H9 (cell line): ENCODE results near the gene FAM8A1. TPM values are rescaled to one million over a fixed set of nuclear protein-coding genes. Genes with fewer than 3 reads are reported as not detected.

ENCODE experiments used
- DNase-seq: peaks from one replicate; pipeline ENCODE4 v3.0.0-alpha.2; 2017
- H2AFZ ChIP-seq: one replicate; pipeline ENCODE4 v1.6.1; 2013; ENCODE audit warnings: mild to moderate bottlenecking, low read length, control low read depth, moderate library complexity
- H2AK5ac ChIP-seq: 2 replicates; pipeline ENCODE4 v1.6.1; 2013; ENCODE audit warnings: low read length, control low read depth, mixed read lengths; ENCODE audit not compliant: insufficient read length
- H2BK120ac ChIP-seq: one replicate; pipeline ENCODE4 v1.6.1; 2013; ENCODE audit warnings: low read depth, mild to moderate bottlenecking, low read length, control low read depth, inconsistent platforms; ENCODE audit not compliant: poor library complexity, severe bottlenecking
- H2BK12ac ChIP-seq: 2 replicates; pipeline ENCODE4 v1.6.1; 2013; ENCODE audit warnings: low read length, control low read depth, mixed read lengths, low read depth; ENCODE audit not compliant: insufficient read length
- H2BK15ac ChIP-seq: 2 replicates; pipeline ENCODE4 v1.6.1; 2013; ENCODE audit warnings: low read depth, low read length, control low read depth
- H2BK20ac ChIP-seq: one replicate; pipeline ENCODE4 v1.6.1; 2013; ENCODE audit warnings: low read depth, mild to moderate bottlenecking, low read length, control low read depth, inconsistent platforms; ENCODE audit not compliant: poor library complexity, severe bottlenecking
- H2BK5ac ChIP-seq: 2 replicates; pipeline ENCODE4 v1.6.1; 2013; ENCODE audit warnings: low read length, control low read depth, mixed read lengths; ENCODE audit not compliant: insufficient read length
- H3K14ac ChIP-seq: 2 replicates; pipeline ENCODE4 v1.6.1; 2013; ENCODE audit warnings: low read length, control low read depth; ENCODE audit not compliant: insufficient read depth
- H3K18ac ChIP-seq: 2 replicates; pipeline ENCODE4 v1.6.1; 2013; ENCODE audit warnings: low read depth, mild to moderate bottlenecking, mixed read lengths, low read length, control low read depth; ENCODE audit not compliant: insufficient read length
- H3K23ac ChIP-seq: 2 replicates; pipeline ENCODE4 v1.6.1; 2013; ENCODE audit warnings: low read length, control low read depth, mixed read lengths, low read depth; ENCODE audit not compliant: insufficient read length
- H3K23me2 ChIP-seq: 2 replicates; pipeline ENCODE4 v1.6.1; 2013; ENCODE audit warnings: low read depth, mild to moderate bottlenecking, mixed read lengths, low read length, control low read depth; ENCODE audit not compliant: insufficient read length, poor library complexity, severe bottlenecking
- H3K27ac ChIP-seq: 2 replicates; pipeline ENCODE4 v1.5.1; 2013; ENCODE audit warnings: low read length, control low read depth, mixed read lengths, low read depth; ENCODE audit not compliant: insufficient read length
- H3K27me3 ChIP-seq: 2 replicates; pipeline ENCODE4 v1.6.1; 2013; ENCODE audit warnings: low read length, control low read depth, inconsistent platforms; ENCODE audit not compliant: insufficient read depth
- H3K4ac ChIP-seq: 2 replicates; pipeline ENCODE4 v1.6.1; 2013; ENCODE audit warnings: low read depth, mild to moderate bottlenecking, control low read depth, inconsistent platforms, low read length, moderate library complexity
- H3K4me1 ChIP-seq: 2 replicates; pipeline ENCODE4 v1.6.1; 2013; ENCODE audit warnings: low read length, control low read depth, inconsistent platforms; ENCODE audit not compliant: insufficient read depth
- H3K4me2 ChIP-seq: 2 replicates; pipeline ENCODE4 v1.6.1; 2013; ENCODE audit warnings: low read length, control low read depth, mixed read lengths; ENCODE audit not compliant: insufficient read length, insufficient read depth
- H3K56ac ChIP-seq: 2 replicates; pipeline ENCODE4 v1.6.1; 2013; ENCODE audit warnings: low read depth, mild to moderate bottlenecking, mixed read lengths, low read length, control low read depth; ENCODE audit not compliant: insufficient read length
- H3K79me1 ChIP-seq: 2 replicates; pipeline ENCODE4 v1.6.1; 2013; ENCODE audit warnings: low read depth, mild to moderate bottlenecking, moderate library complexity, low read length, control low read depth, inconsistent platforms; ENCODE audit not compliant: insufficient read depth, poor library complexity, severe bottlenecking
- H3K79me2 ChIP-seq: 2 replicates; pipeline ENCODE4 v1.6.1; 2013; ENCODE audit warnings: low read length, control low read depth, inconsistent platforms; ENCODE audit not compliant: insufficient read depth
- H3K9ac ChIP-seq: 2 replicates; pipeline ENCODE4 v1.6.1; 2013; ENCODE audit warnings: low read length, control low read depth, mixed read lengths; ENCODE audit not compliant: insufficient read length; ENCODE audit errors: extremely low read depth
- H3K9me3 ChIP-seq: one replicate; pipeline ENCODE4 v1.6.1; 2013; ENCODE audit warnings: low read depth, low read length, inconsistent platforms; ENCODE audit not compliant: control insufficient read depth
- H3T11ph ChIP-seq: one replicate; pipeline ENCODE4 v1.6.1; 2013; ENCODE audit warnings: mild to moderate bottlenecking, low read length, control low read depth, inconsistent platforms
- H4K20me1 ChIP-seq: one replicate; pipeline ENCODE4 v1.6.1; 2013; ENCODE audit not compliant: control insufficient read depth, insufficient read length, insufficient read depth
- H4K5ac ChIP-seq: 2 replicates; pipeline ENCODE4 v1.6.1; 2013; ENCODE audit warnings: low read depth, mild to moderate bottlenecking, mixed read lengths, low read length, control low read depth; ENCODE audit not compliant: insufficient read length
- H4K8ac ChIP-seq: replicated peaks from 2 replicates; pipeline ENCODE4 v1.6.1; 2013; ENCODE audit warnings: low read length, control low read depth, mixed read lengths, low read depth; ENCODE audit not compliant: insufficient read length
- H4K91ac ChIP-seq: 2 replicates; pipeline ENCODE4 v1.6.1; 2013; ENCODE audit warnings: low read depth, mild to moderate bottlenecking, moderate library complexity, mixed read lengths, low read length, control low read depth; ENCODE audit not compliant: insufficient read length
- H3K27ac Mint-ChIP-seq, 3 experiments: 2 replicates in 2 of 3; 3 replicates in 1 of 3; pipeline ENCODE4 v1.8.0; 2020 to 2021; ENCODE audit warnings: mixed read lengths in 3 of 3, mild to moderate bottlenecking in 1 of 3, moderate library complexity in 1 of 3
- H3K27me3 Mint-ChIP-seq: 2 replicates; pipeline ENCODE4 v1.8.0; 2021; ENCODE audit warnings: low read depth, mild to moderate bottlenecking, moderate library complexity, mixed read lengths
- H3K36me3 Mint-ChIP-seq, 3 experiments: 2 replicates in 2 of 3; 3 replicates in 1 of 3; pipeline ENCODE4 v1.8.0; 2020 to 2021; ENCODE audit warnings: low read depth in 3 of 3, mixed read lengths in 3 of 3; ENCODE audit not compliant: insufficient read depth in 1 of 3
- H3K4me1 Mint-ChIP-seq, 2 experiments: 2 replicates each; pipeline ENCODE4 v1.8.0; 2020; ENCODE audit warnings: mixed read lengths in 2 of 2
- H3K4me3 Mint-ChIP-seq, 2 experiments: 2 replicates in 1 of 2; 3 replicates in 1 of 2; pipeline ENCODE4 v1.8.0; 2020 to 2021; ENCODE audit warnings: mild to moderate bottlenecking in 2 of 2, mixed read lengths in 2 of 2, moderate library complexity in 1 of 2
- H3K9me3 Mint-ChIP-seq, 2 experiments: 2 replicates in 1 of 2; 3 replicates in 1 of 2; pipeline ENCODE4 v1.8.0; 2020; ENCODE audit warnings: mild to moderate bottlenecking in 2 of 2, mixed read lengths in 2 of 2, moderate library complexity in 1 of 2
- WGBS: extraction: QIAGEN DNeasy Blood & Tissue Kit; methylation state at CpG from one replicate; pipeline ENCODE4 v1.1.7; 2013; ENCODE audit warnings: missing lambda C conversion rate, low lambda C conversion rate, mixed read lengths; ENCODE audit not compliant: insufficient read length; ENCODE audit errors: extremely low coverage; 5-methylcytosine and 5-hydroxymethylcytosine counted together
- total RNA-seq: library from RNA; stranded (reverse); gene quantifications from 2 replicates; pipeline ENCODE4 v1.2.1, GENCODE V29; 2021
- TF ChIP-seq, protein P1 (sequence below): fragments of 200-600 bp; sonication (generic); conservative IDR thresholded peaks from 3 replicates; pipeline ENCODE4 v1.8.0; 2021; ENCODE audit warnings: antibody characterized with exemption, mild to moderate bottlenecking

The FAM8A1 gene
- total RNA-seq, 1 experiment from 2014 or later: 11.0 TPM

GRCh38 chr6:17601386-17601703, 1.2 kb downstream of the FAM8A1 start:
- Histone ChIP-seq H3K27me3 (no peaks in the 10 kb centered on the region), H2BK12ac (no peak overlapping the region), H4K20me1 (no peaks in the 10 kb centered on the region), H2BK15ac (no peak overlapping the region), H3K18ac (no peak overlapping the region), H3T11ph (no peak overlapping the region), H2AK5ac (no peak overlapping the region), H3K27ac (no peak overlapping the region), H3K23me2 (peaks cover 6% of the 10 kb centered on the region), H2BK5ac (no peak overlapping the region), H3K9ac (peak overlapping the region; percentile 46), H2BK120ac (no peak overlapping the region), H3K79me1 (no peaks in the 10 kb centered on the region), H3K4me1 (no peaks in the 10 kb centered on the region), H3K56ac (no peak overlapping the region), H4K5ac (no peak overlapping the region), H4K8ac (no peak overlapping the region), H2BK20ac (no peak overlapping the region), H3K79me2 (no peaks in the 10 kb centered on the region), H3K4ac (no peak overlapping the region), H3K4me2 (peak overlapping the region; percentile 54), H3K9me3 (no peaks in the 10 kb centered on the region), H4K91ac (no peak overlapping the region), H3K23ac (no peak overlapping the region), H2AFZ (no peak overlapping the region), H3K14ac (no peak overlapping the region)
- no peak for DNase-seq
- WGBS: no CpG with 5 or more reads among the region's 5 CpGs
- Mint-ChIP-seq H3K27me3 (no peaks in the 10 kb centered on the region), H3K27ac (no peak overlapping the region), H3K4me1 (peaks cover 10 to 17% of the 10 kb centered on the region in 2 experiments), H3K9me3 (no peaks in the 10 kb centered on the region; a peak in 1 of 5 replicates), H3K36me3 (peaks cover 5 to 14% (median 7%) of the 10 kb centered on the region in 3 experiments; a peak in 6 of 7 replicates), H3K4me3 (peak overlapping the region; percentile 84 to 86)
- TF ChIP-seq, protein P1, sequence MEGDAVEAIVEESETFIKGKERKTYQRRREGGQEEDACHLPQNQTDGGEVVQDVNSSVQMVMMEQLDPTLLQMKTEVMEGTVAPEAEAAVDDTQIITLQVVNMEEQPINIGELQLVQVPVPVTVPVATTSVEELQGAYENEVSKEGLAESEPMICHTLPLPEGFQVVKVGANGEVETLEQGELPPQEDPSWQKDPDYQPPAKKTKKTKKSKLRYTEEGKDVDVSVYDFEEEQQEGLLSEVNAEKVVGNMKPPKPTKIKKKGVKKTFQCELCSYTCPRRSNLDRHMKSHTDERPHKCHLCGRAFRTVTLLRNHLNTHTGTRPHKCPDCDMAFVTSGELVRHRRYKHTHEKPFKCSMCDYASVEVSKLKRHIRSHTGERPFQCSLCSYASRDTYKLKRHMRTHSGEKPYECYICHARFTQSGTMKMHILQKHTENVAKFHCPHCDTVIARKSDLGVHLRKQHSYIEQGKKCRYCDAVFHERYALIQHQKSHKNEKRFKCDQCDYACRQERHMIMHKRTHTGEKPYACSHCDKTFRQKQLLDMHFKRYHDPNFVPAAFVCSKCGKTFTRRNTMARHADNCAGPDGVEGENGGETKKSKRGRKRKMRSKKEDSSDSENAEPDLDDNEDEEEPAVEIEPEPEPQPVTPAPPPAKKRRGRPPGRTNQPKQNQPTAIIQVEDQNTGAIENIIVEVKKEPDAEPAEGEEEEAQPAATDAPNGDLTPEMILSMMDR: no peak
